ENCODE data around the gene CCDC178.
"Not testable (repeated sequence)": the region's sequence is repeated elsewhere in the genome, so short reads cannot be mapped to it uniquely, and the experiment has no call there.

CCDC178 gene

GRCh38 chr18:33201509-33201926, 239.0 kb downstream of the CCDC178 start:
- no peak for DNase-seq

GRCh38 chr18:33195795-33196194, 244.7 kb downstream of the CCDC178 start:
- DNase-seq: no peak

GRCh38 chr18:33194793-33195192, 245.7 kb downstream of the CCDC178 start:
- DNase-seq: no peak

- no peak for DNase-seq
These were observed 255.6 kb downstream of the CCDC178 start for GRCh38 chr18:33184958-33185357.

GRCh38 chr18:33184175-33184574, 256.3 kb downstream of the CCDC178 start:
- DNase-seq: no peak

- DNase-seq: no peak
These were observed 257.4 kb downstream of the CCDC178 start for GRCh38 chr18:33183136-33183535.

GRCh38 chr18:33181016-33181415, 259.5 kb downstream of the CCDC178 start:
- DNase-seq: no peak

- no peak for DNase-seq
These were observed 271.3 kb downstream of the CCDC178 start for GRCh38 chr18:33169218-33169617.

- DNase-seq: not testable (repeated sequence)
These were observed 276.4 kb downstream of the CCDC178 start for GRCh38 chr18:33164121-33164520.

GRCh38 chr18:33161131-33161530, 279.4 kb downstream of the CCDC178 start:
- no peak for DNase-seq

- DNase-seq: no peak
These were observed 281.4 kb downstream of the CCDC178 start for GRCh38 chr18:33159151-33159550.

GRCh38 chr18:33157893-33158292, 282.6 kb downstream of the CCDC178 start:
- DNase-seq: no peak

- DNase-seq: no peak
These were observed 283.5 kb downstream of the CCDC178 start for GRCh38 chr18:33156906-33157470.

GRCh38 chr18:33154049-33154448, 286.5 kb downstream of the CCDC178 start:
- DNase-seq: no peak

- no peak for DNase-seq
These were observed 288.1 kb downstream of the CCDC178 start for GRCh38 chr18:33152376-33152775.

- DNase-seq: not testable (repeated sequence)
These were observed 292.7 kb downstream of the CCDC178 start for GRCh38 chr18:33147811-33148210.

- no peak for DNase-seq
These were observed 294.5 kb downstream of the CCDC178 start for GRCh38 chr18:33146014-33146413.

GRCh38 chr18:33135951-33136660, 304.4 kb downstream of the CCDC178 start:
- no peak for DNase-seq

- DNase-seq: no peak
These were observed 307.9 kb downstream of the CCDC178 start for GRCh38 chr18:33132657-33133056.

- DNase-seq: no peak
These were observed 311.9 kb downstream of the CCDC178 start for GRCh38 chr18:33128581-33128980.

- peak; percentile 85 for DNase-seq
These were observed 316.5 kb downstream of the CCDC178 start for GRCh38 chr18:33123862-33124518.

- peak; percentile 86 for DNase-seq
These were observed 324.1 kb downstream of the CCDC178 start for GRCh38 chr18:33116376-33116775.

GRCh38 chr18:33115917-33116316, 324.6 kb downstream of the CCDC178 start:
- no peak for DNase-seq

GRCh38 chr18:33115476-33115875, 325.0 kb downstream of the CCDC178 start:
- DNase-seq: no peak

Data from NCI-H345 (cell line).